GM18526 (cell line): Measurements from ENCODE around the gene SIDT2.

Experiments
- POLR2A ChIP-seq: IDR thresholded peaks from 3 replicates; pipeline ENCODE4 v1.6.1; 2011; ENCODE audit not compliant: insufficient read length; ENCODE audit errors: extremely low read depth

Gene SIDT2

DNA sequence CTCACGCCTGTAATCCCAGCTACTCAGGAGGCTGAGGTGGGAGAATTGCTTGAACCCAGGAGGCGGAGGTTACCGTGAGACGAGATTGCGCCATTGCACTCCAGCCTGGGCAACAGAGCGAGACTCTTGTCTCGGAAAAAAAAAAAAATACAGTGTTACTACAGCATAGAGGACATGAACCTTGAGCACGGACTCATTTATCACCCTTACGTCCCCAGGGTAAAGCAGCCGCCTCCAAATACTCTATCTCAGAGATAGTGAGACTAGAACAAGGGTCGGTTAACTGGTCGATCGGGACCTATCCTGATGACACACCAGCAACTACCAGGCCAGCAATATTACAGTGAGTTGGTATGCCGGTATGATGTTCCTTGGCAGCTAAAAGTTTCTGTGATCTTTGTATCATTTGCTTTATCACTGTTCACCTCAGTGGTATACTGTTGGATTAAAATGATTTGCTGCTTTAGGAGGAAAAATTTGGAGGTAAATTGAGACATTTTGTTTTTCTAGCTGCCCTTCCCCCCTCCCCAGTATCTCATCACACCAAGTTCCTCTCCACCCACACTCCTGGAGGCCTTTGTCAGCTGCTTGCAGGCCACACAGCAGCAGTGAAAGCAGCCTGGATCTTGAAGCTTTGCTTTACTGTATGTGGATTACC, 7.0 kb upstream of the SIDT2 start:
- no peak for TF ChIP-seq POLR2A

- TF ChIP-seq POLR2A, result no peak
Observed at GRCh38 chr11:117172724-117173421, 5.7 kb upstream of the SIDT2 start.

DNA sequence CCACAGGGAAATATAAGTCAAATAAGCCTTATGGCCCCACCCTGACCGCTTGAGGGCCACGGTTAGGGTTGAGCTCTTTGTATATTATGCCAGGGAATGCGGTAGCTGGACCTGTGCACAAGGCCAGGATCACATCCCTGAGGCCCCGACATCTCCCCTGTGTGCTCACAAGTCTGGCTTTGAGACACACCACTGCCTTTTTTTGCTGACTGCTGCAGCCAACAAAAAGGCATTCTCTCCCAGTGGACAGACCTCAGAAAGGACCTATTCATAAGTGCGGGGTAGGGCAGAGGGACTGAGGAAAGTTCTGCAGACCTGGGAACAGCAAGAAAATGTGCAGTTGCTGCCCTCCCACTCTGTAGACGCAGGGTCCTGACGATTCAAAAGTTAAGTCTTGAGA, 3.4 kb upstream of the SIDT2 start:
- TF ChIP-seq POLR2A, result no peak

DNA sequence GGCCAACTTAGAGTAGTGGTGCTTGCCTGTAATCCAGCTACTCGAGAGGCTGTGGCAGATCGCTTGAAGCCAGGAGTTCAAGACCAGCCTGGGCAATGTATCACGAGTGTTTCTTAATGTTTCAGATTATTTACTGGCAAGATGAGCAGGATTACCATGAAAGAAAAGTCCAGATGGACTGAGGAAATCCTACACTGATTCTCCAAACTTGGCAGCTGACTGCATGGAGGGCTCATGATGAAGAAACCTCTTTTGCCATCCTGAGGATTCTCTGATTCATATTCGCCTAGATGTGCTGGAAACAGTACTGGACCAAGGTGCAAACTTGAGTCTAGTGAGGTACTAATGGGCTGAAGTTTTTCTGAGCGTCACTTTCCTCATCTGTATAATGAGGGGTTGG, 2.8 kb upstream of the SIDT2 start:
- no peak for TF ChIP-seq POLR2A

GRCh38 chr11:117176186-117176585, 2.4 kb upstream of the SIDT2 start:
- no peak for TF ChIP-seq POLR2A

GRCh38 chr11:117177534-117178209, 871 bp upstream of the SIDT2 start:
- no peak for TF ChIP-seq POLR2A

DNA sequence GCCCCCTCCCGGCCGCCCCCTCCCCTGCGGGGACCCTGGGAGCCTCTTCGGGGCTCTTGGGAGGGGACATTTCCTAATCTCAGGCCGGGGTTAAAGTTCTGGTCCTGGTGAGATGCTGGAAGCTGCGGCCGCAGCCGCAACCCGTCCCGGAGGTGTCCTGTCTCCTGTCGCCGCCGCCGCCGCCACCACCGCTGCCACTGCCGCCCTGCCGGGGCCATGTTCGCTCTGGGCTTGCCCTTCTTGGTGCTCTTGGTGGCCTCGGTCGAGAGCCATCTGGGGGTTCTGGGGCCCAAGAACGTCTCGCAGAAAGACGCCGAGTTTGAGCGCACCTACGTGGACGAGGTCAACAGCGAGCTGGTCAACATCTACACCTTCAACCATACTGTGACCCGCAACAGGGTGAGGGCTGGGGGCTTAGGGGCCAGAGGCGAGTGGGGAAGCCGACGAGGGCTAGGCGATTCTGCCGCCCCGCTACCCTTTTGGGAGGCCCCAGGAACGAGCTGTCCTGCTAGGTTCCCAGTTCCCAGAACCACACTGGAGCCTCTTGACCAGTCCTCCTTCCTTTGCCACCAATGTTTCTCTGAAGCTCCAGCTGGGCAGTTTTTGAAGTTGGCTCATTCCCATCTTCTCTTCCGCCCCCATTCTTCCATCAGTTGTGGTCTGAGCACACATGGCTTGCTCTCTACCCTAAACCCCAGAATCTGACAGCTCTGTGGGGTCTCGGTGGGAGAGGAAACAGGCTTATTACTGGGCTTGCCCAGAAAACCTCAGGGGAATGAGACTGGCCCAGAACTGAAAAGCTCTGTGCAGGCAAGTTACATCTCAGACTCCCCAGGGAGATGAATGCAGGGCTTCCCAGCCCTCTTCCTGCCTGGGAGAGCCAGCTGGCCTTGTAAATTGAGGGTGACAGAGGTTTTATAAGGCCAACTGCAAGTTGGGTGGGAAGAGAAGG, 781 bp downstream of the SIDT2 start:
- peak; percentile 6 for TF ChIP-seq POLR2A

- TF ChIP-seq POLR2A, result no peak
Observed at GRCh38 chr11:117180020-117180419, 1.5 kb downstream of the SIDT2 start.

DNA sequence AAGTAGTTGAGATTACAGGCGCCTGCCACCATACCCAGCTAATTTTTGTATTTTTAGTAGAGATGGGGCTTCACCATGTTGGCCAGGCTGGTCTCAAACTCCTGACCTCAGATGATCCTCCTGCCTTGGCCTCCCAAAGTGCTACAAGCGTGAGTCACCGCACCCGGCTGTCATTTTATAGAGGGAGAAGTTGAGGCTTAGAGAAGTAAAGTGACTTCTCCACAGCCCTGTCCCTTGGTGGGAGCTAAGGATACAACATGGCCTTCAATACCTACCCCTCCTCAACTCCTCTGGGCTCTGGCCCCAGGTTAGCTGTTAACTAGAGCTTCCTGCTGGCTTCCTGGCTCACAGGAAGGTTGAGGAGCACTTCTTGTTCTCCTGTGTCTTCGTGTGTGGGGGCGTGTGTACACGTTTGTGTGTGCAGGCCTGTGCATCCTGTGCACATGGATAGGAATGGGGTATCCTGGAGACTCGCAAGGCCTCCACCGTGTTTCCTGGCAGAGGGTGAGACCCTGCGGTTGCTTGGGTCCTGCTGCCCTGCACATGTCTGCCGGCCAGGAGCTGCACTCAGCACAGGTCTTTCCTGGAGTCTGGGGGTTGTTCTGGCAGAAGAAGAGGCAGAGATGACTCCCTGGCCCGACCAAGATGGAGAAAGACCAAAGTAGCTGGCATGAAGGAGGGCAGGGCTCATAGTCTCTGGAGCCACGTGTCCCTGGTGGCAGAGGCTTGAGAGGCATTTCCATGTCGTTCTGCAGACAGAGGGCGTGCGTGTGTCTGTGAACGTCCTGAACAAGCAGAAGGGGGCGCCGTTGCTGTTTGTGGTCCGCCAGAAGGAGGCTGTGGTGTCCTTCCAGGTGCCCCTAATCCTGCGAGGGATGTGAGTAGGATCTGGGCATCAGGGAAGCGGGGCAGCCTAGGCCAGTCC, 2.4 kb downstream of the SIDT2 start:
- TF ChIP-seq POLR2A, result no peak

GRCh38 chr11:117181586-117182550, 3.3 kb downstream of the SIDT2 start:
- no peak for TF ChIP-seq POLR2A

- TF ChIP-seq POLR2A, result no peak
Observed at GRCh38 chr11:117182551-117182935, 4.0 kb downstream of the SIDT2 start.

DNA sequence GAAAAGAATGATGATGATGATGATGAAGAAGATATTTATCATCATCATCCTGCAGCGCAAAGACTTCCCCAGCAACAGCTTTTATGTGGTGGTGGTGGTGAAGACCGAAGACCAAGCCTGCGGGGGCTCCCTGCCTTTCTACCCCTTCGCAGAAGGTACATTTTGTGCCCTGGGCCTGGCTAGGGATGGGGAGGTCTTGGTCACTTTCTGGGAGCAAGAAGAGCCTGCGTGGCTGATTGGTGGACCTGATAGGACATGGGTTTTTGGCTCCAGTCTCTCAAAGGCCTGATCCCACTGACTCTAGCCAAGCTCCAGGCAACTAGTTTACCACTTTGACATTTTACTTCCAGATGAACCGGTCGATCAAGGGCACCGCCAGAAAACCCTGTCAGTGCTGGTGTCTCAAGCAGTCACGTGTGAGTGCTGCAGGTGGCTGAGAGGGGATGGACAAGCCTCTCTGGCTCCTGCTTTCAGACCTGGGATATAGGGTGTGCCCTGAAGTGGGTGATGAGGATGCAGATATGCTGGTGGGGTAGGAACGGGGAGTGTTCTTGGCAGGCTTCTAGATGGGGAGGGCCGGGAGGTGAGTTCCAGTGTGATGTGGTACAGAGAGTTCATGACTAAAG, 5.3 kb downstream of the SIDT2 start:
- no peak for TF ChIP-seq POLR2A

- no peak for TF ChIP-seq POLR2A
Observed at GRCh38 chr11:117185736-117186430, 7.3 kb downstream of the SIDT2 start.

DNA sequence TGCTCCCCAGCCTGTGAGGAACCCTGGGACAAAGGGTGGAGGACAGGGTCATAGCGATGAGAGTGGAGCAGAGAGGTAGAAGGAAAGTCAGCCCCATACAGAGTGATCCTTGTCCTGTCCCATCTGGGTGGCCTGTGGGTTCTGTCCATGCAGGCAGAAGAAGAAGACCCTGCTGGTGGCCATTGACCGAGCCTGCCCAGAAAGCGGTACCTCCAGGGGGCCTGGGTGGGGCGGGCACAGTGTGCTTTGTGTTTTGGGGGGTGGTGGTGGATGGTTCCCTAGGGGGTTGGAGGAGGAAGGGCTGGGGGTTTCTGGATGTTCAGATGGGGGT, 7.9 kb downstream of the SIDT2 start:
- no peak for TF ChIP-seq POLR2A
